Heart right ventricle (tissue), 16 donors: Measurements from ENCODE around the gene MRPS9. TPM values are rescaled to one million over a fixed set of nuclear protein-coding genes. Genes with fewer than 3 reads are reported as not detected.

Source experiments
- ATAC-seq, 8 donors: fragments of 200-7000 bp; cut with Tn5 transposase; one replicate each; pipeline ENCODE4 v1.9.1; 2020; ENCODE audit warnings: mild to moderate bottlenecking in 8 of 8, moderate library complexity in 8 of 8, moderate number of reproducible peaks in 1 of 8
- DNase-seq, 2 donors: peaks; one replicate each; pipeline ENCODE4 v3.0.0-alpha.2; 2020
- H3K27ac ChIP-seq, 10 donors: fragments of 200-600 bp; sonication (generic) in 2 of 10; one replicate each; pipeline versions ENCODE4 v1.5.0 to v1.8.0; 2020 to 2022; ENCODE audit warnings: mild to moderate bottlenecking in 3 of 10
- H3K27me3 ChIP-seq, 7 donors: fragments of 200-600 bp; one replicate each; pipeline ENCODE4 v1.8.0; 2021 to 2022; ENCODE audit warnings: mild to moderate bottlenecking in 2 of 7
- H3K36me3 ChIP-seq, 9 donors: fragments of 200-600 bp; sonication (generic) in 1 of 9; one replicate each; pipeline versions ENCODE4 v1.5.0 to v1.8.0; 2020 to 2022; ENCODE audit warnings: mild to moderate bottlenecking in 2 of 9
- H3K4me1 ChIP-seq, 9 donors: fragments of 200-600 bp; sonication (generic) in 1 of 9; one replicate each; pipeline versions ENCODE4 v1.5.0 to v1.8.0; 2020 to 2022; ENCODE audit warnings: mild to moderate bottlenecking in 4 of 9
- H3K4me3 ChIP-seq, 10 donors: fragments of 200-600 bp; sonication (generic) in 2 of 10; one replicate each; pipeline versions ENCODE4 v1.5.0 to v1.8.0; 2020 to 2022; ENCODE audit warnings: mild to moderate bottlenecking in 7 of 10, moderate library complexity in 2 of 10
- H3K9me3 ChIP-seq, 11 donors: fragments of 200-600 bp in 10 of 11; sonication (generic) in 2 of 11; one replicate each; pipeline versions ENCODE4 v1.5.0 to v1.8.0; 2013 to 2022; ENCODE audit warnings: mild to moderate bottlenecking in 2 of 11, control low read depth in 1 of 11, moderate library complexity in 1 of 11
- CTCF ChIP-seq, 9 donors: fragments of 200-600 bp; sonication (generic) in 2 of 9; IDR thresholded peaks; one replicate each; pipeline versions ENCODE4 v1.5.0 to v1.8.0; 2021 to 2022; ENCODE audit warnings: antibody characterized with exemption in 9 of 9, mild to moderate bottlenecking in 5 of 9, moderate library complexity in 1 of 9
- WGBS, 2 donors: extraction: QIAGEN DNeasy Blood & Tissue Kit; methylation state at CpG; one replicate each; pipeline ENCODE4 v1.1.7; 2013; ENCODE audit warnings: inconsistent platforms in 1 of 2; 5-methylcytosine and 5-hydroxymethylcytosine counted together
- intact Hi-C, 10 donors: fragments of 100-400 bp; cut with DNase I; formaldehyde crosslinking; loops; one replicate each; pipeline versions ENCODE4 v1.11.1 to v1.14.2; 2022
- polyA plus RNA-seq, 2 donors: library from polyadenylated mRNA; stranded (reverse); fragments of 200-250 nt; gene quantifications; one replicate each; pipeline ENCODE4 v1.2.3, GENCODE V29; 2013
- total RNA-seq, 10 donors: library from RNA; stranded (reverse); fragmentation: NEBNext Ultra II Directional in 3 of 10; extraction: Animal tissue kit (Norgen Biotek cat#: 25700) in 3 of 10; gene quantifications; one replicate each; pipeline versions ENCODE4 v1.2.1 to v1.2.4, GENCODE V29; 2021 to 2023
- donor health status: Arrhythmogenic right ventricular cardiomyopathy.
- donor health status: ischemic (EF 13 %, LVEDD 7.1; RV severe dilation, severe dysfunction).
- donor health status: healthy with polysubstance abuse.
- donor health status: DM: no; HTN: yes; CAD: no.
- donor health status: DM: no; HTN: no; CAD: no.
- donor health status: ischemic (EF 25% LVEDD 6.9; RV normal size, moderate dysfunction).
- donor health status: ischemic (EF 25% LVEDD 5.7; RV mildly dilated, moderate dysfunction).
- donor health status: healthy.
- donor health status: DM: yes; HTN: yes; CAD: no.
- donor health status: Ischemic cardiomyopathy.
- donor health status: ischemic (EF 35%, LVEDD 5.7; RV mildly dilated, moderate dysfunction).
- donor health status: nonischemic (EF 11% LVEDD 7.7; RV severe dilation, severe dysfunction).
- donor health status: DM: yes; HTN: yes; CAD: no.
- donor health status: PGD.
- donor health status: ischemic (EF 29% LVEDD 5.4; RV normal size, mild dysfunction).
- donor health status: nonischemic (EF 23%, LVEDD 6.1; RV moderate dilation, normal function).

The MRPS9 gene
- total and polyA plus RNA-seq, 12 donors = 43.5 to 89.6 (median 63.3) TPM

DNA sequence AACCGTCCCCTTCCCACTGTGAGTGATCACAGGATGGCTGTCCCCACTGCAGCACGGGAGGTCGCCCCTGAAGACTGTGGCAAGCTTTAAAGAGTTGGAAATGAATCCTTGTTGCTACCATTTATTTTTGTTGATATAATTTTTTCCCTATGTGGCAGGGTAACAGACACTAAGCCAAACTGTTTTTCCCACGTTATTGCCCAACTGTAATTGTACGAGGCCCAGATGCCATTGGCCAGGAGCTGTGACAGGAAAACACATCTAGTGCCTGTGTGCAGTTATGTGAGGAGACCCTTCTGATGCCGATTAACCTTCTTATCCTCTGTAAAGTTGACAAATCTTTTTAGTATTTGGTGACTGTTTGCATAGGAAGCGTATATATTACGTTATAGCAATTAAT is 44.2 kb downstream of the MRPS9 start:
- peaks cover 0 to 16% (median 3%) of the 10 kb centered on the region in 9 donors for H3K4me1 ChIP-seq
- no peak overlapping the region for H3K4me3 ChIP-seq
- intact Hi-C loops = no loop called here
- 80 to 81% methylated on average over 8 of the region's 8 CpGs for WGBS, 2 donors
- no peaks in the 10 kb centered on the region for H3K9me3 ChIP-seq
- H3K27ac ChIP-seq = no peak overlapping the region
- ATAC-seq (no peak), DNase-seq (no peak)
- TF ChIP-seq CTCF (IDR thresholded peaks at IDR 0.05) = no peak
- H3K36me3 ChIP-seq = peaks cover 0 to 13% (median 0%) of the 10 kb centered on the region in 9 donors
- H3K27me3 ChIP-seq = no peaks in the 10 kb centered on the region

DNA sequence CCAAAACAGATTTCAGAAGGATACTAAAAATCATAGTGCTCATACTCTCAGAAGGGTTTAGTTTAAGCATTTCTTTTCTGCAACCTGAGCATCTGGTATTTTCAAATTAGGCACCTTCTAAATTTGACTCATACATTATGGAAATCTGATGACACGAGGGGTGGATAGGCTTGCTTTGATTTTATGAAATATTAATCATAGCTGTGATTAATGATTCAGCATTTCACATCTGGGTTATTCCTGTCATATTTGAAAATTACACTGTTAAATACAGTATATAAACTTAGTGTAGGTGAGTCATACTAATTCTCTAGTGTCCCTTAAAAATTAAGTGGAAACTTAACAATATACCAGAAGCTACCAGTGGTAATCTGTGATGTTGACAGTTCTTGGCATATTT is 47.7 kb downstream of the MRPS9 start:
- Histone ChIP-seq H3K4me1 (peaks cover 0 to 11% (median 0%) of the 10 kb centered on the region in 9 donors), H3K9me3 (no peaks in the 10 kb centered on the region), H3K4me3 (no peak overlapping the region), H3K27ac (no peak overlapping the region), H3K27me3 (no peaks in the 10 kb centered on the region), H3K36me3 (peaks cover 0 to 27% (median 0%) of the 10 kb centered on the region in 9 donors)
- ATAC-seq (no peak), DNase-seq (no peak)
- TF ChIP-seq CTCF (IDR thresholded peaks at IDR 0.05) = no peak
- intact Hi-C loops = no loop called here
- WGBS, 2 donors = 91 to 96% methylated on average over 1 of the region's 1 CpG

DNA sequence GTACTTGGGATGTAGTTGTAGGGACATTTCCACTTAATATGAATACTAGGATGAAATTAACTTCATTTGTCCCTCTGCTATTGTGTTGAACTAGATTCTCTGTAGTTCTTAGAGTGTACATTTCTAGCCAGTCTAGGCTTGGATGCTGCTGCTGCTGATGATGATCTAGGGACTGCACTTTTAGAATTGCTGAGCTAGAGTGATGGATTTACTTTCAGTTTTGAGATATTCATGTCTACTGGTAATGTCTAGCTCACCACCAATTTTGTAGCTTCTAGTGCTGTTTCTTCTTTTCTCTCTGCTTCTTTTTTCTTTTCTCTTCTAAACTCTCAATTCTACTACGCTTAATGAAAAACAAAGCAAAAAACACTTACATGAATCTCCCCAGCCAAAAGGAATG is 49.4 kb downstream of the MRPS9 start:
- no peaks in the 10 kb centered on the region for H3K9me3 ChIP-seq
- no peaks in the 10 kb centered on the region for H3K4me1 ChIP-seq
- intact Hi-C loops = no loop called here
- H3K36me3 ChIP-seq = peaks cover 0 to 34% (median 0%) of the 10 kb centered on the region in 9 donors
- DNase-seq (no peak), ATAC-seq (no peak)
- TF ChIP-seq CTCF (IDR thresholded peaks at IDR 0.05) = no peak
- H3K27me3 ChIP-seq = no peaks in the 10 kb centered on the region
- WGBS, 2 donors = 49 to 100% methylated on average over 1 of the region's 1 CpG
- H3K27ac ChIP-seq = no peak overlapping the region
- no peak overlapping the region for H3K4me3 ChIP-seq

- H3K27ac ChIP-seq = no peak overlapping the region
- H3K36me3 ChIP-seq = peaks cover 0 to 62% (median 0%) of the 10 kb centered on the region in 9 donors
- H3K4me3 ChIP-seq = no peak overlapping the region
- H3K27me3 ChIP-seq = no peaks in the 10 kb centered on the region
- intact Hi-C loops = no loop called here
- DNase-seq = no peak
- peak in 1 of 8 donors; percentile 41 for ATAC-seq
- H3K9me3 ChIP-seq = no peaks in the 10 kb centered on the region
- no peak for TF ChIP-seq CTCF (IDR thresholded peaks at IDR 0.05)
- 79 to 83% methylated on average over 5 of the region's 5 CpGs for WGBS, 2 donors
- H3K4me1 ChIP-seq = no peaks in the 10 kb centered on the region
Observed at GRCh38 chr2:105090091-105090490, 52.2 kb downstream of the MRPS9 start.
